Type B pancreatic cell (in vitro differentiated cells): ENCODE measurements around the gene LAMP2. TPM values are rescaled to one million over a fixed set of nuclear protein-coding genes. Genes with fewer than 3 reads are reported as not detected.
A peak's percentile ranks its signal among the peaks of the same experiment; 100 is the strongest.

Experiments used
- DNase-seq: peaks from one replicate; pipeline ENCODE4 v3.0.0; 2021; ENCODE audit warnings: mixed read lengths; ENCODE audit not compliant: unreplicated experiment; ENCODE audit errors: extremely low spot score
- H3K27ac Mint-ChIP-seq: 2 replicates; pipeline ENCODE4 v1.8.0; 2021; ENCODE audit warnings: mild to moderate bottlenecking, mixed read lengths
- H3K27me3 Mint-ChIP-seq: 2 replicates; pipeline ENCODE4 v1.8.0; 2021; ENCODE audit warnings: mixed read lengths
- H3K36me3 Mint-ChIP-seq: 2 replicates; pipeline ENCODE4 v1.8.0; 2021; ENCODE audit warnings: mixed read lengths
- H3K4me1 Mint-ChIP-seq: one replicate; pipeline ENCODE4 v1.8.0; 2021; ENCODE audit warnings: mixed read lengths; ENCODE audit not compliant: unreplicated experiment
- H3K4me3 Mint-ChIP-seq: 2 replicates; pipeline ENCODE4 v1.8.0; 2021; ENCODE audit warnings: mild to moderate bottlenecking, mixed read lengths
- H3K9me3 Mint-ChIP-seq: 2 replicates; pipeline ENCODE4 v1.8.0; 2021; ENCODE audit warnings: mixed read lengths
- CTCF ChIP-seq: fragments of 200-600 bp; sonication (generic); conservative IDR thresholded peaks from 2 replicates; pipeline ENCODE4 v1.5.0; 2021; ENCODE audit warnings: antibody characterized with exemption, mild to moderate bottlenecking
- total RNA-seq: library from RNA; stranded (reverse); gene quantifications from 2 replicates; pipeline ENCODE4 v1.2.1, GENCODE V29; 2021; ENCODE audit warnings: low replicate concordance

Gene LAMP2
- total RNA-seq, 1 donor from 2014 or later = 82.9 TPM

- no peak for TF ChIP-seq CTCF
- H3K36me3 Mint-ChIP-seq = no peaks in the 10 kb centered on the region
- H3K4me3 Mint-ChIP-seq = no peak overlapping the region
- no peaks in the 10 kb centered on the region for H3K4me1 Mint-ChIP-seq
- peaks cover 2% of the 10 kb centered on the region for H3K27me3 Mint-ChIP-seq
- H3K9me3 Mint-ChIP-seq = peaks cover 5% of the 10 kb centered on the region
- no peak for DNase-seq
- no peak overlapping the region for H3K27ac Mint-ChIP-seq
Observed at GRCh38 chrX:120406638-120407037, 62.5 kb downstream of the LAMP2 start.

GRCh38 chrX:120402369-120402768 is 66.7 kb downstream of the LAMP2 start:
- no peaks in the 10 kb centered on the region for H3K4me1 Mint-ChIP-seq
- H3K9me3 Mint-ChIP-seq = no peaks in the 10 kb centered on the region
- no peaks in the 10 kb centered on the region for H3K36me3 Mint-ChIP-seq
- no peak overlapping the region for H3K27ac Mint-ChIP-seq
- DNase-seq = no peak
- H3K27me3 Mint-ChIP-seq = no peaks in the 10 kb centered on the region
- TF ChIP-seq CTCF = no peak
- H3K4me3 Mint-ChIP-seq = no peak overlapping the region

GRCh38 chrX:120401301-120401700 is 67.8 kb downstream of the LAMP2 start:
- no peak overlapping the region for H3K4me3 Mint-ChIP-seq
- no peaks in the 10 kb centered on the region for H3K36me3 Mint-ChIP-seq
- no peaks in the 10 kb centered on the region for H3K9me3 Mint-ChIP-seq
- no peak for TF ChIP-seq CTCF
- no peaks in the 10 kb centered on the region for H3K4me1 Mint-ChIP-seq
- no peak overlapping the region for H3K27ac Mint-ChIP-seq
- no peak for DNase-seq
- no peaks in the 10 kb centered on the region for H3K27me3 Mint-ChIP-seq

- Mint-ChIP-seq H3K4me1 (no peaks in the 10 kb centered on the region), H3K36me3 (no peaks in the 10 kb centered on the region), H3K9me3 (no peaks in the 10 kb centered on the region), H3K27ac (no peak overlapping the region), H3K4me3 (no peak overlapping the region), H3K27me3 (peaks cover 3% of the 10 kb centered on the region)
- peak; percentile 41 for TF ChIP-seq CTCF
- DNase-seq = no peak
Observed at GRCh38 chrX:120380699-120381098, 88.4 kb downstream of the LAMP2 start.

GRCh38 chrX:120379937-120380681 is 89.0 kb downstream of the LAMP2 start:
- H3K27ac Mint-ChIP-seq = no peak overlapping the region
- no peaks in the 10 kb centered on the region for H3K4me1 Mint-ChIP-seq
- H3K9me3 Mint-ChIP-seq = no peaks in the 10 kb centered on the region
- no peak for DNase-seq
- H3K27me3 Mint-ChIP-seq = peaks cover 3% of the 10 kb centered on the region
- H3K36me3 Mint-ChIP-seq = no peaks in the 10 kb centered on the region
- no peak overlapping the region for H3K4me3 Mint-ChIP-seq
- no peak for TF ChIP-seq CTCF

GRCh38 chrX:120378570-120378969 is 90.5 kb downstream of the LAMP2 start:
- H3K27me3 Mint-ChIP-seq = peaks cover 3% of the 10 kb centered on the region
- no peak overlapping the region for H3K4me3 Mint-ChIP-seq
- no peak for DNase-seq
- no peak overlapping the region for H3K27ac Mint-ChIP-seq
- no peak for TF ChIP-seq CTCF
- no peaks in the 10 kb centered on the region for H3K36me3 Mint-ChIP-seq
- no peaks in the 10 kb centered on the region for H3K9me3 Mint-ChIP-seq
- no peaks in the 10 kb centered on the region for H3K4me1 Mint-ChIP-seq
